Keratinocyte (primary cell): ENCODE measurements around the gene USP46. TPM values are rescaled to one million over a fixed set of nuclear protein-coding genes. Genes with fewer than 3 reads are reported as not detected.

Experiments used
- DNase-seq: peaks from one replicate; pipeline ENCODE4 v3.0.0-alpha.2; 2011; ENCODE audit warnings: low read depth, missing footprints, low spot score
- FAIRE-seq: peaks from 2 replicates; lab custom pipeline; 2011; peaks lifted over from hg19 to GRCh38; lab: Jason Lieb, UNC
- H2AFZ ChIP-seq: 2 replicates; pipeline ENCODE4 v1.6.0; 2012; ENCODE audit warnings: low read length, control low read depth, inconsistent platforms; ENCODE audit not compliant: control insufficient read depth
- H3K27ac ChIP-seq: 2 replicates; pipeline ENCODE4 v1.5.1; 2011; ENCODE audit warnings: low read length; ENCODE audit not compliant: control insufficient read depth, insufficient read depth
- H3K27me3 ChIP-seq: 3 replicates; pipeline ENCODE4 v1.6.0; 2011; ENCODE audit warnings: low read length; ENCODE audit not compliant: control insufficient read depth, insufficient read depth; ENCODE audit errors: extremely low read depth
- H3K36me3 ChIP-seq, 2 experiments: 2 replicates in 1 of 2; 3 replicates in 1 of 2; pipeline ENCODE4 v1.5.1; 2011; ENCODE audit warnings: low read length in 2 of 2, mild to moderate bottlenecking in 1 of 2; ENCODE audit not compliant: control insufficient read depth in 2 of 2, insufficient read depth in 2 of 2; ENCODE audit errors: extremely low read depth in 1 of 2
- H3K4me1 ChIP-seq: 3 replicates; pipeline ENCODE4 v1.5.1; 2011; ENCODE audit warnings: low read length; ENCODE audit not compliant: control insufficient read depth, insufficient read depth; ENCODE audit errors: extremely low read depth
- H3K4me2 ChIP-seq: 3 replicates; pipeline ENCODE4 v1.6.0; 2011; ENCODE audit warnings: low read depth, low read length; ENCODE audit not compliant: control insufficient read depth, insufficient read depth; ENCODE audit errors: extremely low read depth
- H3K4me3 ChIP-seq, 3 experiments: fragments of 200-600 bp in 1 of 3; sonication (generic) in 1 of 3; 2 replicates in 2 of 3; 3 replicates in 1 of 3; pipeline ENCODE4 v1.5.1; 2011 to 2016; ENCODE audit warnings: low read length in 3 of 3, mild to moderate bottlenecking in 3 of 3, control low read depth in 2 of 3, inconsistent platforms in 1 of 3, low read depth in 1 of 3, mixed read lengths in 1 of 3, mixed run types in 1 of 3, moderate library complexity in 1 of 3; ENCODE audit not compliant: control insufficient read depth in 2 of 3, insufficient read depth in 2 of 3; ENCODE audit errors: extremely low read depth in 1 of 3
- H3K79me2 ChIP-seq: 2 replicates; pipeline ENCODE4 v1.6.0; 2012; ENCODE audit warnings: low read length; ENCODE audit not compliant: control insufficient read depth, insufficient read depth
- H3K9ac ChIP-seq: 3 replicates; pipeline ENCODE4 v1.6.0; 2011; ENCODE audit warnings: low read length; ENCODE audit not compliant: control insufficient read depth, insufficient read depth; ENCODE audit errors: extremely low read depth
- H3K9me1 ChIP-seq: 3 replicates; pipeline ENCODE4 v1.6.0; 2011; ENCODE audit warnings: low read length; ENCODE audit not compliant: control insufficient read depth, insufficient read depth; ENCODE audit errors: extremely low read depth
- H3K9me3 ChIP-seq: 2 replicates; pipeline ENCODE4 v1.5.1; 2012; ENCODE audit warnings: low read depth, low read length; ENCODE audit not compliant: control insufficient read depth
- H4K20me1 ChIP-seq: 3 replicates; pipeline ENCODE4 v1.6.0; 2011; ENCODE audit warnings: low read length; ENCODE audit not compliant: control insufficient read depth, insufficient read depth; ENCODE audit errors: extremely low read depth
- CTCF ChIP-seq, 3 experiments: IDR thresholded peaks in 1 of 3; conservative IDR thresholded peaks in 1 of 3; optimal IDR thresholded peaks in 1 of 3; 2 replicates in 2 of 3; 3 replicates in 1 of 3; pipeline versions ENCODE3 to v1.5.1; 2011; ENCODE audit warnings: low read length in 3 of 3, mild to moderate bottlenecking in 3 of 3, moderate library complexity in 2 of 3, control low read depth in 1 of 3, inconsistent platforms in 1 of 3; ENCODE audit not compliant: insufficient read depth in 2 of 3; ENCODE audit errors: extremely low read depth in 1 of 3
- EZH2 ChIP-seq: IDR thresholded peaks from one replicate; pipeline ENCODE4 v1.6.1; 2012; ENCODE audit warnings: inconsistent platforms, mild to moderate bottlenecking, low read length, moderate library complexity
- dilution Hi-C: fragments of 300-500 bp; cut with MboI; formaldehyde crosslinking; loops from one replicate; pipeline ENCODE4 v1.7.0; 2020; ENCODE audit warnings: low sequenced_read_pairs; ENCODE audit not compliant: extremely low pct_ligation_motif_present
- polyA plus RNA-seq, 5 experiments: library from polyadenylated mRNA; depleted of rRNA in 3 of 5; stranded (reverse) in 3 of 5; stranded (forward) in 1 of 5; unstranded in 1 of 5; fragments of >200 nt; gene quantifications; 1 replicate in 1 of 5; 2 replicates in 3 of 5; 3 replicates in 1 of 5; pipeline versions ENCODE4 v1.2.1 to v1.2.3, GENCODE V29; 2011 to 2012; ENCODE audit warnings: missing spikeins in 2 of 5, low read depth in 1 of 5, low replicate concordance in 1 of 5

The USP46 gene
- polyA plus RNA-seq, 1 donor (not counting 4 experiments of a cell fraction or from before 2014, with no cell fraction given) = 20.4 TPM

- Histone ChIP-seq H3K9me3 (no peaks in the 10 kb centered on the region), H4K20me1 (no peaks in the 10 kb centered on the region), H3K4me3 (peak overlapping the region; percentile 76 to 83 (median 77)), H3K79me2 (peaks cover 31% of the 10 kb centered on the region), H3K27ac (peak overlapping the region; percentile 56), H3K36me3 (peaks cover 0 to 2% of the 10 kb centered on the region in 2 experiments), H3K4me1 (peaks cover 16% of the 10 kb centered on the region), H3K27me3 (no peaks in the 10 kb centered on the region), H3K9ac (peak overlapping the region; percentile 85), H2AFZ (peak overlapping the region; percentile 28), H3K9me1 (no peaks in the 10 kb centered on the region), H3K4me2 (peak overlapping the region; percentile 90)
- DNase-seq (no peak), FAIRE-seq (no peak)
- no peak for TF ChIP-seq CTCF (optimal IDR thresholded peaks at IDR 0.05 in 1 of 3, IDR thresholded peaks at IDR 0.05 in 1 of 3, conservative IDR thresholded peaks at IDR 0.05 in 1 of 3; ENCODE audit: extremely low read depth in 1 of 3, insufficient read depth in 2 of 3, low read length in 3 of 3)
- no peak for TF ChIP-seq EZH2
- dilution Hi-C loops = no loop called here
Observed at GRCh38 chr4:52658641-52659000, 480 bp downstream of the USP46 start.

GRCh38 chr4:52657618-52658501 lies 1.2 kb downstream of the USP46 start:
- H3K4me1 ChIP-seq = peaks cover 16% of the 10 kb centered on the region
- FAIRE-seq (no peak), DNase-seq (no peak)
- no peak overlapping the region for H2AFZ ChIP-seq
- H3K4me2 ChIP-seq = peak overlapping the region; percentile 90
- H3K27ac ChIP-seq = no peak overlapping the region
- no peak for TF ChIP-seq EZH2
- no peak for TF ChIP-seq CTCF (optimal IDR thresholded peaks at IDR 0.05 in 1 of 3, IDR thresholded peaks at IDR 0.05 in 1 of 3, conservative IDR thresholded peaks at IDR 0.05 in 1 of 3; ENCODE audit: extremely low read depth in 1 of 3, insufficient read depth in 2 of 3, low read length in 3 of 3)
- no peaks in the 10 kb centered on the region for H4K20me1 ChIP-seq
- H3K9me1 ChIP-seq = no peaks in the 10 kb centered on the region
- dilution Hi-C loops = no loop called here
- no peaks in the 10 kb centered on the region for H3K27me3 ChIP-seq
- H3K79me2 ChIP-seq = peaks cover 33% of the 10 kb centered on the region
- H3K9ac ChIP-seq = peak overlapping the region; percentile 85
- H3K9me3 ChIP-seq = no peaks in the 10 kb centered on the region
- H3K4me3 ChIP-seq = peak overlapping the region; percentile 76 to 83 (median 77)
- peaks cover 0 to 2% of the 10 kb centered on the region in 2 experiments for H3K36me3 ChIP-seq
